Trophoblast cell (in vitro differentiated cells and primary cell): ENCODE data around the gene SLC48A1.

Experiments used
- DNase-seq, 2 donors: peaks; one replicate each; pipeline ENCODE4 v3.0.0-alpha.2; 2016
- H2AFZ ChIP-seq: 2 replicates; pipeline ENCODE4 v1.6.1; 2013; ENCODE audit warnings: low read length, moderate library complexity, mild to moderate bottlenecking; ENCODE audit not compliant: insufficient read depth, poor library complexity
- H2AK5ac ChIP-seq: 2 replicates; pipeline ENCODE4 v1.6.1; 2013; ENCODE audit warnings: mild to moderate bottlenecking, low read length
- H2BK120ac ChIP-seq: 2 replicates; pipeline ENCODE4 v1.6.1; 2013; ENCODE audit warnings: low read length, mild to moderate bottlenecking, moderate library complexity; ENCODE audit not compliant: insufficient read depth, poor library complexity
- H2BK12ac ChIP-seq: 2 replicates; pipeline ENCODE4 v1.6.1; 2013; ENCODE audit warnings: mild to moderate bottlenecking, low read length, moderate library complexity
- H2BK5ac ChIP-seq: 2 replicates; pipeline ENCODE4 v1.6.1; 2013; ENCODE audit warnings: low read length, low read depth, moderate library complexity, mild to moderate bottlenecking; ENCODE audit not compliant: poor library complexity
- H3K14ac ChIP-seq: 2 replicates; pipeline ENCODE4 v1.6.1; 2013; ENCODE audit warnings: mild to moderate bottlenecking, low read length
- H3K18ac ChIP-seq: 2 replicates; pipeline ENCODE4 v1.6.1; 2013; ENCODE audit warnings: mild to moderate bottlenecking, low read length
- H3K23ac ChIP-seq: 2 replicates; pipeline ENCODE4 v1.6.1; 2013; ENCODE audit warnings: low read length
- H3K27ac ChIP-seq: 2 replicates; pipeline ENCODE4 v1.5.1; 2013; ENCODE audit warnings: low read depth, mild to moderate bottlenecking, inconsistent platforms, low read length, moderate library complexity
- H3K27me3 ChIP-seq: 2 replicates; pipeline ENCODE4 v1.6.1; 2013; ENCODE audit warnings: inconsistent platforms, mild to moderate bottlenecking, low read length, moderate library complexity; ENCODE audit not compliant: insufficient read depth
- H3K36me3 ChIP-seq, 2 experiments: 1 replicate in 1 of 2; 2 replicates in 1 of 2; pipeline ENCODE4 v1.6.1; 2013; ENCODE audit warnings: low read length in 2 of 2, mild to moderate bottlenecking in 2 of 2, moderate library complexity in 1 of 2; ENCODE audit not compliant: insufficient read depth in 2 of 2, control insufficient read depth in 1 of 2
- H3K4ac ChIP-seq: 2 replicates; pipeline ENCODE4 v1.6.1; 2013; ENCODE audit warnings: low read depth, mild to moderate bottlenecking, low read length, moderate library complexity
- H3K4me1 ChIP-seq, 2 experiments: 1 replicate in 1 of 2; 2 replicates in 1 of 2; pipeline ENCODE4 v1.6.1; 2013; ENCODE audit warnings: low read length in 2 of 2, mild to moderate bottlenecking in 2 of 2, moderate library complexity in 1 of 2; ENCODE audit not compliant: insufficient read depth in 2 of 2, control insufficient read depth in 1 of 2
- H3K4me2 ChIP-seq: 2 replicates; pipeline ENCODE4 v1.6.1; 2013; ENCODE audit warnings: inconsistent platforms, mild to moderate bottlenecking, low read length, moderate library complexity
- H3K4me3 ChIP-seq: 2 replicates; pipeline ENCODE4 v1.5.1; 2013; ENCODE audit warnings: mild to moderate bottlenecking, low read depth, low read length, inconsistent platforms
- H3K79me1 ChIP-seq: one replicate; pipeline ENCODE4 v1.6.1; 2013; ENCODE audit warnings: low read length
- H3K79me2 ChIP-seq: 2 replicates; pipeline ENCODE4 v1.6.1; 2013; ENCODE audit warnings: low read length, mild to moderate bottlenecking; ENCODE audit not compliant: control insufficient read depth, insufficient read depth, poor library complexity
- H3K9ac ChIP-seq: 2 replicates; pipeline ENCODE4 v1.6.1; 2013; ENCODE audit warnings: mild to moderate bottlenecking, low read length
- H3K9me3 ChIP-seq: 2 replicates; pipeline ENCODE4 v1.6.1; 2013; ENCODE audit warnings: low read depth, mild to moderate bottlenecking, control low read depth, inconsistent platforms, low read length; ENCODE audit not compliant: insufficient read depth
- H4K12ac ChIP-seq: 2 replicates; pipeline ENCODE4 v1.6.1; 2013; ENCODE audit warnings: low read depth, mild to moderate bottlenecking, low read length, moderate library complexity
- H4K8ac ChIP-seq: 2 replicates; pipeline ENCODE4 v1.6.1; 2013; ENCODE audit warnings: low read depth, mild to moderate bottlenecking, low read length, moderate library complexity
- H4K91ac ChIP-seq: one replicate; pipeline ENCODE4 v1.6.1; 2013; ENCODE audit warnings: low read depth, mild to moderate bottlenecking, low read length, moderate library complexity
- WGBS: extraction: QIAGEN DNeasy Blood & Tissue Kit; methylation state at CpG from one replicate; pipeline ENCODE4 v1.1.7; 2013; ENCODE audit warnings: missing lambda C conversion rate; ENCODE audit not compliant: insufficient read length, insufficient coverage; ENCODE audit errors: extremely low coverage; 5-methylcytosine and 5-hydroxymethylcytosine counted together

The SLC48A1 gene

GRCh38 chr12:47750229-47750798, 22.7 kb upstream of the SLC48A1 start:
- no peak overlapping the region for H3K4me3 ChIP-seq
- H2BK5ac ChIP-seq = no peak overlapping the region
- no peak overlapping the region for H3K9ac ChIP-seq
- no peak overlapping the region for H2BK120ac ChIP-seq
- H3K23ac ChIP-seq = no peak overlapping the region
- WGBS = no CpG with 5 or more reads among the region's 10 CpGs
- DNase-seq = no peak
- no peak overlapping the region for H4K91ac ChIP-seq
- peaks cover 16 to 20% of the 10 kb centered on the region in 2 experiments for H3K4me1 ChIP-seq
- H2BK12ac ChIP-seq = no peak overlapping the region
- H3K27ac ChIP-seq = no peak overlapping the region
- peaks cover 6% of the 10 kb centered on the region for H3K79me1 ChIP-seq
- H2AFZ ChIP-seq = no peak overlapping the region
- H3K27me3 ChIP-seq = no peaks in the 10 kb centered on the region
- H3K4me2 ChIP-seq = no peak overlapping the region
- no peak overlapping the region for H3K18ac ChIP-seq
- H3K4ac ChIP-seq = no peak overlapping the region
- H2AK5ac ChIP-seq = no peak overlapping the region
- H3K79me2 ChIP-seq = no peaks in the 10 kb centered on the region
- H4K12ac ChIP-seq = no peak overlapping the region
- H4K8ac ChIP-seq = no peak overlapping the region
- peaks cover 1% of the 10 kb centered on the region for H3K9me3 ChIP-seq
- no peaks in the 10 kb centered on the region for H3K36me3 ChIP-seq
- H3K14ac ChIP-seq = no peak overlapping the region

- Histone ChIP-seq H3K4me3 (no peak overlapping the region), H3K4ac (no peak overlapping the region), H3K27me3 (no peaks in the 10 kb centered on the region), H4K91ac (no peak overlapping the region), H4K12ac (no peak overlapping the region), H3K4me2 (no peak overlapping the region), H3K18ac (no peak overlapping the region), H3K36me3 (no peaks in the 10 kb centered on the region), H2AFZ (no peak overlapping the region), H3K79me2 (no peaks in the 10 kb centered on the region), H3K79me1 (peaks cover 6% of the 10 kb centered on the region), H2BK12ac (no peak overlapping the region), H2BK120ac (no peak overlapping the region), H4K8ac (no peak overlapping the region), H3K9me3 (peaks cover 1% of the 10 kb centered on the region), H2AK5ac (no peak overlapping the region), H3K9ac (no peak overlapping the region), H3K27ac (no peak overlapping the region), H3K4me1 (peaks cover 21 to 27% of the 10 kb centered on the region in 2 experiments), H2BK5ac (no peak overlapping the region), H3K23ac (no peak overlapping the region), H3K14ac (no peak overlapping the region)
- no peak for DNase-seq
- WGBS = no CpG with 5 or more reads among the region's 19 CpGs
Measured at GRCh38 chr12:47750916-47751470, 22.0 kb upstream of the SLC48A1 start.

GRCh38 chr12:47751561-47751960, 21.5 kb upstream of the SLC48A1 start:
- Histone ChIP-seq H3K23ac (no peak overlapping the region), H3K14ac (no peak overlapping the region), H3K79me1 (peaks cover 6% of the 10 kb centered on the region), H3K4me3 (no peak overlapping the region), H4K12ac (no peak overlapping the region), H3K4me2 (no peak overlapping the region), H2BK12ac (no peak overlapping the region), H3K79me2 (no peaks in the 10 kb centered on the region), H2BK5ac (no peak overlapping the region), H3K4ac (no peak overlapping the region), H3K18ac (no peak overlapping the region), H3K36me3 (no peaks in the 10 kb centered on the region), H3K9me3 (peaks cover 1% of the 10 kb centered on the region), H3K27me3 (no peaks in the 10 kb centered on the region), H2BK120ac (no peak overlapping the region), H4K8ac (no peak overlapping the region), H2AFZ (no peak overlapping the region), H3K9ac (no peak overlapping the region), H4K91ac (no peak overlapping the region), H3K27ac (no peak overlapping the region), H3K4me1 (peaks cover 26 to 32% of the 10 kb centered on the region in 2 experiments), H2AK5ac (no peak overlapping the region)
- no peak for DNase-seq
- no CpG with 5 or more reads among the region's 9 CpGs for WGBS

GRCh38 chr12:47752121-47752520, 20.9 kb upstream of the SLC48A1 start:
- no peaks in the 10 kb centered on the region for H3K36me3 ChIP-seq
- H4K8ac ChIP-seq = no peak overlapping the region
- H3K9me3 ChIP-seq = peaks cover 1% of the 10 kb centered on the region
- H4K91ac ChIP-seq = no peak overlapping the region
- no peak overlapping the region for H2BK120ac ChIP-seq
- no peak overlapping the region for H3K4me3 ChIP-seq
- no peak overlapping the region for H3K27ac ChIP-seq
- H4K12ac ChIP-seq = no peak overlapping the region
- H3K9ac ChIP-seq = no peak overlapping the region
- no peak overlapping the region for H2BK12ac ChIP-seq
- DNase-seq = no peak
- no peaks in the 10 kb centered on the region for H3K27me3 ChIP-seq
- H3K4me1 ChIP-seq = peaks cover 26 to 32% of the 10 kb centered on the region in 2 experiments
- no peak overlapping the region for H2AK5ac ChIP-seq
- H3K23ac ChIP-seq = no peak overlapping the region
- H3K79me2 ChIP-seq = no peaks in the 10 kb centered on the region
- no peak overlapping the region for H3K14ac ChIP-seq
- H3K79me1 ChIP-seq = peaks cover 6% of the 10 kb centered on the region
- no peak overlapping the region for H3K18ac ChIP-seq
- H3K4me2 ChIP-seq = no peak overlapping the region
- no CpG with 5 or more reads among the region's 4 CpGs for WGBS
- no peak overlapping the region for H3K4ac ChIP-seq
- no peak overlapping the region for H2AFZ ChIP-seq
- no peak overlapping the region for H2BK5ac ChIP-seq
